Measurements from ENCODE around the gene CDC42. TPM values are rescaled to one million over a fixed set of nuclear protein-coding genes. Genes with fewer than 3 reads are reported as not detected.

Gene CDC42
- total and polyA plus RNA-seq, 2 of the 4 experiments (the other 2 are of a cell fraction): 162 to 609 TPM

- no peak for ATAC-seq (ENCODE audit: low read depth)
- no peak overlapping the region for H3K4me2 ChIP-seq (ENCODE audit: low read depth, low read length)
- no peak overlapping the region for H2BK120ac ChIP-seq (ENCODE audit: low read depth, low read length)
- WGBS, 2 experiments (ENCODE audit: extremely low coverage in 2 of 2, insufficient read length in 1 of 2): 90% methylated on average over 6 of the region's 11 CpGs; no CpG with 5 or more reads in 1 of the 2 experiments
- no peak overlapping the region for H3K18ac ChIP-seq (ENCODE audit: low read depth, low read length)
- BruUV-seq (replicated peaks): no TSS peak
- no peaks in the 10 kb centered on the region for H3K9me3 ChIP-seq (ENCODE audit: control insufficient read depth, insufficient read depth, low read length)
- dilution Hi-C loops (cut with HindIII; ENCODE audit: low sequenced_read_pairs, unreplicated experiment): no loop called here
- H3K36me3 ChIP-seq (ENCODE audit: control insufficient read depth, insufficient read depth, low read length): peaks cover 24% of the 10 kb centered on the region
- no peak overlapping the region for H3K4ac ChIP-seq (ENCODE audit: low read depth, low read length)
- H3K9ac ChIP-seq (ENCODE audit: low read depth, low read length): no peak overlapping the region
- ChIA-PET CTCF (no interaction called here), POLR2A (ENCODE audit: unreplicated experiment) (no interaction called here)
- no peak overlapping the region for H4K91ac ChIP-seq (ENCODE audit: insufficient read depth, low read depth, low read length)
- no peak overlapping the region for H3K23ac ChIP-seq (ENCODE audit: low read depth, low read length)
- H2BK15ac ChIP-seq (ENCODE audit: low read depth, low read length): no peak overlapping the region
- intact Hi-C loops (cut with micrococcal nuclease): loop anchor here (5.0 to 10.0 kb wide), 2 partner anchors 169 to 536 kb away; partner anchors contain the start of gene C1QC
- H3K4me3 ChIP-seq (ENCODE audit: insufficient read depth, low read depth, low read length): no peak overlapping the region
- peaks cover 91% of the 10 kb centered on the region for H4K20me1 ChIP-seq (ENCODE audit: insufficient read depth, low read length)
- DNase-seq: no peak
- no peak overlapping the region for H2BK5ac ChIP-seq (ENCODE audit: low read depth, low read length, poor library complexity, severe bottlenecking)
- H3K27ac ChIP-seq (ENCODE audit: insufficient read depth, low read length): no peak overlapping the region
- H3K14ac ChIP-seq (replicated peaks; ENCODE audit: low read depth, low read length): no peak overlapping the region
- peaks cover 21% of the 10 kb centered on the region for H3K4me1 ChIP-seq (ENCODE audit: control insufficient read depth, insufficient read depth, low read length)
- H2AK9ac ChIP-seq (replicated peaks; ENCODE audit: low read depth, low read length, poor library complexity): no peak overlapping the region
- no peak overlapping the region for H4K8ac ChIP-seq (ENCODE audit: low read depth in 2 of 2, low read length in 2 of 2)
- no peaks in the 10 kb centered on the region for H3K27me3 ChIP-seq (ENCODE audit: control insufficient read depth, insufficient read depth, low read length)
- H3K9me1 ChIP-seq (ENCODE audit: insufficient read depth, low read length): peaks cover 26% of the 10 kb centered on the region
- H2AK5ac ChIP-seq (ENCODE audit: low read depth, low read length): no peak overlapping the region
- H2BK20ac ChIP-seq (ENCODE audit: low read depth, low read length): no peak overlapping the region
- no peak overlapping the region for H3K56ac ChIP-seq (ENCODE audit: extremely low read depth, insufficient read depth, low read length)
- peaks cover 54 to 93% of the 10 kb centered on the region in 2 experiments for H3K79me1 ChIP-seq (ENCODE audit: low read depth in 1 of 2, low read length in 2 of 2)
- in situ Hi-C loops (cut with MboI; ENCODE audit: low sequenced_read_pairs): loop anchor here (5.0 kb wide), 1 partner anchor 309 kb away; no protein-coding TSS in a partner anchor
- H2AFZ ChIP-seq (replicated peaks; ENCODE audit: low read length, poor library complexity): no peak overlapping the region
- H4K5ac ChIP-seq (ENCODE audit: low read depth, low read length): no peak overlapping the region
- TF ChIP-seq MXI1 (IDR thresholded peaks at IDR 0.05; ENCODE audit: borderline replicate concordance, low read depth, low read length): no peak
- TF ChIP-seq USF2 (IDR thresholded peaks at IDR 0.05; ENCODE audit: low read depth, low read length): no peak
- TF ChIP-seq ELK1 (IDR thresholded peaks at IDR 0.05; ENCODE audit: borderline replicate concordance, low read depth, low read length): no peak
- TF ChIP-seq CHD1 (IDR thresholded peaks at IDR 0.05; ENCODE audit: low read depth, low read length): no peak
- no peak for TF ChIP-seq NFE2L2 (IDR thresholded peaks at IDR 0.05; ENCODE audit: low read depth, low read length)
- no peak for TF ChIP-seq FOS (IDR thresholded peaks at IDR 0.05; ENCODE audit: low read depth, low read length)
- TF ChIP-seq RCOR1 (IDR thresholded peaks at IDR 0.05; ENCODE audit: insufficient replicate concordance, low read length): no peak
- TF ChIP-seq CTCF (conservative IDR thresholded peaks at IDR 0.05; ENCODE audit: low read depth, low read length): no peak
- TF ChIP-seq SMC3 (IDR thresholded peaks at IDR 0.05; ENCODE audit: low read depth, low read length): no peak
- no peak for TF ChIP-seq RAD21 (IDR thresholded peaks at IDR 0.05; ENCODE audit: low read length)
- no peak for TF ChIP-seq BHLHE40 (IDR thresholded peaks at IDR 0.05; ENCODE audit: low read depth, low read length)
- no peak for TF ChIP-seq MAZ (IDR thresholded peaks at IDR 0.05; ENCODE audit: borderline replicate concordance, low read depth, low read length)
- no peak for TF ChIP-seq RFX5 (IDR thresholded peaks at IDR 0.05; ENCODE audit: low read depth, low read length)
- no peak for TF ChIP-seq CEBPB (IDR thresholded peaks at IDR 0.05; ENCODE audit: low read depth, low read length)
- TF ChIP-seq MAFK (IDR thresholded peaks at IDR 0.05; ENCODE audit: low read depth, low read length): no peak
Observed at GRCh38 chr1:22108339-22109105, 56.0 kb downstream of the CDC42 start.

Data from IMR-90 (cell line).